IPS DF 6.9 (cell line): Measurements from ENCODE around the gene VWA8.

Experiments
- DNase-seq: peaks from one replicate; pipeline ENCODE4 v3.0.0-alpha.2; 2013; ENCODE audit warnings: low read depth, low spot score
- H3K27ac ChIP-seq: one replicate; pipeline ENCODE4 v1.5.1; 2013; ENCODE audit warnings: low read length, control low read depth
- H3K27me3 ChIP-seq: 2 replicates; pipeline ENCODE4 v1.6.1; 2013; ENCODE audit warnings: mild to moderate bottlenecking, low read length; ENCODE audit not compliant: control insufficient read depth, insufficient read depth
- H3K36me3 ChIP-seq: 2 replicates; pipeline ENCODE4 v1.6.1; 2013; ENCODE audit warnings: low read length; ENCODE audit not compliant: control insufficient read depth, insufficient read depth
- H3K4me1 ChIP-seq: 2 replicates; pipeline ENCODE4 v1.6.1; 2013; ENCODE audit warnings: low read length; ENCODE audit not compliant: control insufficient read depth, insufficient read depth
- H3K4me3 ChIP-seq: 2 replicates; pipeline ENCODE4 v1.5.1; 2013; ENCODE audit warnings: mild to moderate bottlenecking, low read length
- H3K9me3 ChIP-seq: 2 replicates; pipeline ENCODE4 v1.6.1; 2013; ENCODE audit warnings: low read length, inconsistent platforms; ENCODE audit not compliant: control insufficient read depth, insufficient read depth
- WGBS: extraction: QIAGEN DNeasy Blood & Tissue Kit; methylation state at CpG from one replicate; pipeline ENCODE4 v1.1.7; 2013; ENCODE audit warnings: mixed read lengths, missing lambda C conversion rate; ENCODE audit not compliant: insufficient read length, insufficient coverage; 5-methylcytosine and 5-hydroxymethylcytosine counted together

Gene VWA8

DNA sequence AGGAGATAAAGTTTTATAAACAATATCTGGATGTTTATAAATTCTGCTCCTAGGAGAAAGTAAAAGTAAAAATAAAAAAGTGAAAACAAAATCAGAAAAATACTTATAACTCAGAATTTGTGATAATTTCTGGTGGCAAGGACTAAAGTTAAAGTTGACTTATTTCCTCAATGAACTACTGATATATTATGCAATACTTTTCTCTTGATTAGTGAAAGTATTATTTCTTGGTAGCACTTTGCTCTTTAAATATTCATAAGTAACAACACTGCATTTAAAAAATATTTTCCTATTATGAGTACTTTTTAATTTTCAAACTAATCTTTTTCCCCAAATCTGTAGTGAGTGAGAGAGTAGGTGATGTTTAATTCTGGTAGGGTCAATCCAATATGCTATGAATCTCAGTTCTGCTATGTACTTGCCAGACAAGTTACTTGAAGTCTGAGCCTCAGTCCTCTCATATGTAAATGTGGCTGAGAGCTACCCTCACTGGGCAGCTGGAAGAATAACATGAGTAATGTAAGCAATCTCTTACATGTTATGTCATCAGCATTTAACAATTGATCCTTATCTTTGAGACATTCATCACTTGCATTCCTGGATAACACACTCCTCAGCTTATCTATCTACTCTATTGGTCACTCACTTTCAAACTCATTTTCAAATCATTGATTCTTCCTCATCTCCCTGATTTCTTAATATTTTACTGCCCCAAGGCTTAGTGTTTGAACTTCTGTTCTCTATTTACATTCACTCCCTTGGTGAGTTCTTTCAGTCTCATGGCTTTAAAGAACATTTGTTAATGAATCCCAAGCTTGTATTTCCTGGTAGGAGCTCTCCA, 264.5 kb downstream of the VWA8 start:
- H3K4me1 ChIP-seq = peaks cover 4% of the 10 kb centered on the region; the same call in 1 of the 2 replicates
- H3K27ac ChIP-seq = no peak overlapping the region
- H3K4me3 ChIP-seq = no peak overlapping the region
- H3K36me3 ChIP-seq = no peaks in the 10 kb centered on the region
- no peaks in the 10 kb centered on the region for H3K27me3 ChIP-seq
- DNase-seq = no peak
- no peaks in the 10 kb centered on the region for H3K9me3 ChIP-seq

DNA sequence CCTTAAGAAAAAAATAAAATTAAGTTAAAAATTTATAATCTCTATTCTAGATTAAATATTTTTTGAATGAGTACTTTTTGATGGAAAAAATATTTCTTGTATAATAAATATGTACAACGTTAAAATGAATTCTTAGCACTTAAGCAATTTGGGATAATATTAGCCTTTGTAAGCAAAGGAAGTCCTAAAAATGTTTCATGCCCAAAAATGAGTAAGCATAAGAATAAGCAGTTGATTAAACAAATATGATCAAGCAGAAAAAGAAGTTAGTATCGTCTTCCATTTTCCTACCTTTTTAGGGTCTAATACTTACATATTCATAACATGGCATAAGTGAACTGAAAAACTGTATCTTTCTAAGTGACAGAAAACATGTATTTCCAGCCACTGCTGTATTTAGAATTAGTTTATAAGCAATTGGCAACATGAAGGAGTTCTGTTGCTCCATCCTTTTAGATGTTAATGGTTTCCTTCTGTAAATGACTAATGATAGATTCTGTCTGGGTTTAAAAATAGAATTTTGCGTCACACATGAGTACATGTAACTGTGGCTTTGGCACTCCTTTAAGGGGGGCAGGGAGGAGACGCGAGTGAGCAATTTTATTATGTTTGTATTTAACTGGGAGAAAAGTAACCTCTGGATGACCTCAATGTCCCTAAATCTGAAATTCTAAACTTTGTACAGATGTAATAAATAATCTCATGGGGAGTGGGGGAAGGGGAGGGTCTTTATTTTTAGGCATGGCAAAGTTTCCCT, 266.2 kb downstream of the VWA8 start:
- Histone ChIP-seq H3K27me3 (no peaks in the 10 kb centered on the region), H3K4me3 (no peak overlapping the region), H3K4me1 (peaks cover 4% of the 10 kb centered on the region; the same call in 1 of the 2 replicates), H3K9me3 (no peaks in the 10 kb centered on the region), H3K27ac (no peak overlapping the region), H3K36me3 (no peaks in the 10 kb centered on the region)
- WGBS = no CpG with 5 or more reads among the region's 5 CpGs
- no peak for DNase-seq

DNA sequence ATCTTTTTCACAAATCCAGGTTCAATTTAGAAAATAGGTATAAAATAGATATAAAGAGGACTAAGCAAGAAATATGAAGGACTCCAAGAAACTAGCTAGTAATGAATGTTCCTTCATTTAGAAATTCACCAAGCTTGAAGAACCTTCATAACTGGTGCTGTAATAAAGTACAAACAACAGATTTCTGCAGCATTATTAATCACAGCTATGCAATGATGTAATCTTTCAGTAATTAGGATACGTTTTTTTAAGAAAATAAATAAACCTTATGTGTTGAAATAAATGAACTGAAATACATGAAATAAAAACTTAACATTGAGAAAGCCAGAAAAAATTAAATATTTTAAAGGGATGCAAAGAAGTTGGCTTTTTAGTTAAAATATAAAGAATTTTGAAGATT, 267.5 kb downstream of the VWA8 start:
- DNase-seq = no peak
- Histone ChIP-seq H3K27me3 (no peaks in the 10 kb centered on the region), H3K36me3 (no peaks in the 10 kb centered on the region), H3K4me3 (no peak overlapping the region), H3K9me3 (no peaks in the 10 kb centered on the region), H3K4me1 (peaks cover 4% of the 10 kb centered on the region; the same call in 1 of the 2 replicates), H3K27ac (no peak overlapping the region)
- WGBS = no CpG with 5 or more reads among the region's 1 CpG

DNA sequence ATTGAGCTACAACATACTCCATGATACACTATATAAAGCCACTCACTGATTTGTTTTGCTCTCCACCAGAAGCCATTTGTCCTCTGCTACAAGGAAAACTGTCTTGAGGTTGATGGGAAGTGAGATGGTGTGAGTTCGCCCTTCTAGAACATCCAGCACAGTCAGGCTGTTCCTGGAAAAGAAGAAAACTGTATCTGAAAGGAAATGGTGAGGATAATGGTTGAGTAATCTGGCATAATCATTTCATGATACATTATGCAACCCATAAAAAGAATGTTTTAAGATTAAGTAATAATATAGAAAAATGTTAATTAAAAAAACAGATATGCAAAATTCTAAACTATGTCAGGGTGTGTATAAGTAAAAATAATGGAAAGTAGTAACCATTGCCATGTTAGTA, 269.6 kb downstream of the VWA8 start:
- no CpG with 5 or more reads among the region's 1 CpG for WGBS
- H3K27ac ChIP-seq = no peak overlapping the region
- H3K9me3 ChIP-seq = no peaks in the 10 kb centered on the region
- H3K4me1 ChIP-seq = no peaks in the 10 kb centered on the region
- H3K27me3 ChIP-seq = no peaks in the 10 kb centered on the region
- DNase-seq = no peak
- no peaks in the 10 kb centered on the region for H3K36me3 ChIP-seq
- H3K4me3 ChIP-seq = no peak overlapping the region

DNA sequence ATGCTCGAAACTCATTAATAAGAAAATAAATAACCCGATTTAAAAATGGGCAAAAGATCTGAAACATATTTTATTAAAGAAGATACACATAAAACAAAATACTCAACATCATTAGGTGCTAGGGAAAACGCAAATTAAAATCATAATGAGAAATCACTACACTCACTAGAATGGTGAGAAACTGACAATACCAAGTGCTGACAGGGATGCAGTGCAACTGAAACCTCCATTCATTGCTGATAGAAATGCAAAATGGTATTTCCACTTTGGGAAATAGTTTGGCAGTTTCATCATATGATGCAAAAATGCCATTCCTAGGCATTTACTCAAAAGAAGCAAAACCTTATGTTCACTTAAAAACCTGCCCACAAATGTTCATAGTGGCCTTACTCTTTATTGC, 278.1 kb downstream of the VWA8 start:
- no peaks in the 10 kb centered on the region for H3K36me3 ChIP-seq
- H3K4me3 ChIP-seq = no peak overlapping the region
- no peaks in the 10 kb centered on the region for H3K4me1 ChIP-seq
- WGBS = no CpG with 5 or more reads among the region's 3 CpGs
- DNase-seq = no peak
- no peaks in the 10 kb centered on the region for H3K27me3 ChIP-seq
- H3K9me3 ChIP-seq = no peaks in the 10 kb centered on the region
- no peak overlapping the region for H3K27ac ChIP-seq

DNA sequence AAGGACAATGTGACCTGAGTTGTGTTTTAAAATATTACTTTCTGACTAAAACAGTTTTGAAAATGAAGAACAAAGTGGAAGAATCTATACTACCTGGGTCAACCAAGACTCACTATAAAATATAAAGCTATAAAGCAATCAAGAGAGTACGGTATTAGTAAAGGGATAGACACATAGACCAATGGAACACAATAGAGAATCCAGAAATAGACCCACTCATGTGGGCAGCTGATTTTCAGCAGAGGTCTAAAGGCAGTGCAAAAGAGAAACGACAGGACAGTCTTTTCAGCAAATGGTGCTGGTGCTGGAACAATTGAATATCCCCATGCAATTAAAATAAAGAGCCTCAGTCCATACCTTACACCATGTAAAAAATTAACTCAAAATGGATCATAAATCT, 278.9 kb downstream of the VWA8 start:
- Histone ChIP-seq H3K9me3 (no peaks in the 10 kb centered on the region), H3K36me3 (no peaks in the 10 kb centered on the region), H3K4me3 (no peak overlapping the region), H3K27ac (no peak overlapping the region), H3K27me3 (no peaks in the 10 kb centered on the region), H3K4me1 (no peaks in the 10 kb centered on the region)
- no peak for DNase-seq
- WGBS = no CpG with 5 or more reads among the region's 2 CpGs

DNA sequence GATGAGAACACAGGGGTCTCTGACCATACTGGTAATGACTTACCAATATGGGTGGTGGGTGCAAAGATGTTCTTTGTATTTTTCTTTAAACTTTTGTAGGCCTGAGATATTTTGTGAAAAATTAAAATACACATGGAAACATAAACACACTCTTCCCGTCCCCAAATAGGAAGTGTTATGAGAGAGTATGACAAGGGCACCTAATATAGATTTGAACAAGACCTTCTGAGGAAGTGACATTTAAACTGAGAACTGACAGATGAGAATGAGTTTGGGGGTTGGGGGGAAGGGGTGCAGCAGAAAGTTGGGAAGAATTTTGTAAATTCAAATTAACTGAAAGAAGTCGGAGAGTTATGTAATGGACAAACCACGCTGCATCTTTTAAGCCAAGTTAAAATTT, 279.3 kb downstream of the VWA8 start:
- Histone ChIP-seq H3K27ac (no peak overlapping the region), H3K4me3 (no peak overlapping the region), H3K36me3 (no peaks in the 10 kb centered on the region), H3K4me1 (no peaks in the 10 kb centered on the region), H3K9me3 (no peaks in the 10 kb centered on the region), H3K27me3 (no peaks in the 10 kb centered on the region)
- no peak for DNase-seq
- WGBS = no CpG with 5 or more reads among the region's 3 CpGs

DNA sequence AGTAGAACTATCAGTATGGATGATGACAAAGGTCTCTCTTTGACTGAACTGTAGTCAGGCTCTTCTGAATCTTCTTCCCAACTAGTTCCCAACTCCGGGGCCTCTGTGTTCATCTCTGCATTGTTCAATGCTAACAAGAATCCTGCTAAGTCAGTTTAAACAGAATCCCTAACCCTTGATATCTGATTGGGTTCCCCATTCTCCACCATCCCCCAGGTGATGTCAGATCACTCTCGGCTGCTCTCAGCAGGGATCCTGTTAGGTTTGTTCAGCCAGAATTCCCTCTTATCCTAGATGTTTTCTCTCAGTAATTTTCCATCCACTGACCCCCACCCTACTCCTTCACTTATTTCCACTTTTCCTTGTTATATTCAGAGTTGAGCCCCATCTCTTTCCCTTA, 280.0 kb downstream of the VWA8 start:
- DNase-seq = no peak
- H3K36me3 ChIP-seq = no peaks in the 10 kb centered on the region
- no peak overlapping the region for H3K4me3 ChIP-seq
- no peak overlapping the region for H3K27ac ChIP-seq
- H3K27me3 ChIP-seq = no peaks in the 10 kb centered on the region
- H3K4me1 ChIP-seq = no peaks in the 10 kb centered on the region
- no peaks in the 10 kb centered on the region for H3K9me3 ChIP-seq
- WGBS = no CpG with 5 or more reads among the region's 2 CpGs

DNA sequence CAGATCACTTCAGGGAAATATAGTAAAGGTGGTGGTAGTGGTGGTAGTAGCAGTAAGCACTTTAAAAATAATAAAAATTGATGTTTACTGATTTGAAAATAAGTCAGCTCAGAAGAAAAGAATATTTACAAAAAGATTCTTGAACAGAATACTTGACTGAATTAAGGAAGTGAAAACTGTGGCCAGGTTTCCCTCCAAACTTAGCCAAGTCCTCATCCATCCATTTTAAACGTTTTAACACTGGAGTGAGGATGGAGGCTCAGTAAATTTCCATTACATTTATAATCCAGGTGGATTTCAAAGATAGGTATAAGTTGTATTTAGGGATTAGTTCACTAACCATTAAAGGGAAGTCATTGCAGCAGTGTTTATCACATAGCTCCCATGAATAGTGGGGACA, 282.1 kb downstream of the VWA8 start:
- Histone ChIP-seq H3K9me3 (no peaks in the 10 kb centered on the region), H3K36me3 (no peaks in the 10 kb centered on the region), H3K4me3 (no peak overlapping the region), H3K4me1 (no peaks in the 10 kb centered on the region), H3K27ac (no peak overlapping the region), H3K27me3 (no peaks in the 10 kb centered on the region)
- DNase-seq = no peak
- no CpG with 5 or more reads among the region's 1 CpG for WGBS

DNA sequence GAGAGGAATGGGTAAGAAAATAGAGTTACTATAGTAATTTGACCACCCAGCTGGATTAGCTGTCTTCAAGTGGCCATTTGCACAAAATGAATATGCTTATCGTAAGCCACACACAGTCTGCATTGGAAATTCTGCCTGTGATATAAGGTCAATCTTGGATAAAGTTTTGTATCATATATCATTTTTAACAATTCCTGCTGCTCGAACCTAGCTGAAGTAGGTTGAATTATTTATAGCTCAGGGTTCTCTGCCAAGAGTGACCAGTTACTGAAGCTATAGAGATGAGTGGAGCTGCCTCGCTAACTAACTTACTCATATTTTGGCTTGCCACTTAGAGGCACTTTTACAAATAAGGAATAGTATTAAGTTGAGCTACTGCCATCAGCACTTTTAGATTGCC, 282.7 kb downstream of the VWA8 start:
- no CpG with 5 or more reads among the region's 3 CpGs for WGBS
- Histone ChIP-seq H3K9me3 (no peaks in the 10 kb centered on the region), H3K27ac (no peak overlapping the region), H3K4me3 (no peak overlapping the region), H3K36me3 (no peaks in the 10 kb centered on the region), H3K27me3 (no peaks in the 10 kb centered on the region), H3K4me1 (no peaks in the 10 kb centered on the region)
- DNase-seq = no peak
